ENCODE data around the gene CLASP1.
"Not testable (repeated sequence)": the region's sequence is repeated elsewhere in the genome, so short reads cannot be mapped to it uniquely, and the experiment has no call there.

CLASP1 gene

GRCh38 chr2:121695171-121695451 lies 45.8 kb upstream of the CLASP1 start:
- Histone ChIP-seq H3K27ac (ENCODE audit: low read length) (no peak overlapping the region), H4K20me1 (ENCODE audit: insufficient read depth, low read length) (no peaks in the 10 kb centered on the region), H3K27me3 (ENCODE audit: low read depth, low read length) (no peaks in the 10 kb centered on the region), H3K9ac (ENCODE audit: low read length) (no peak overlapping the region), H2AFZ (ENCODE audit: low read depth, low read length) (no peak overlapping the region), H3K9me3 (ENCODE audit: insufficient read depth, low read length) (no peaks in the 10 kb centered on the region), H3K4me3 (ENCODE audit: low read length) (no peak overlapping the region), H3K4me2 (ENCODE audit: low read length) (no peak overlapping the region), H3K4me1 (ENCODE audit: low read length) (peaks cover 11% of the 10 kb centered on the region), H3K79me2 (ENCODE audit: low read length) (no peaks in the 10 kb centered on the region), H3K36me3 (replicated peaks; ENCODE audit: low read depth, low read length) (no peaks in the 10 kb centered on the region)
- no peak for TF ChIP-seq CTCF (IDR thresholded peaks at IDR 0.05; ENCODE audit: low read depth, low read length)
- TF ChIP-seq EZH2phosphoT487 (IDR thresholded peaks at IDR 0.05; ENCODE audit: low read depth), result no peak

- no peak overlapping the region for H3K27ac ChIP-seq (ENCODE audit: low read length)
- H3K9me3 ChIP-seq (ENCODE audit: insufficient read depth, low read length), result no peaks in the 10 kb centered on the region
- H3K9ac ChIP-seq (ENCODE audit: low read length), result no peak overlapping the region
- H3K79me2 ChIP-seq (ENCODE audit: low read length), result no peaks in the 10 kb centered on the region
- peaks cover 6% of the 10 kb centered on the region for H3K4me1 ChIP-seq (ENCODE audit: low read length)
- H3K27me3 ChIP-seq (ENCODE audit: low read depth, low read length), result no peaks in the 10 kb centered on the region
- TF ChIP-seq EZH2phosphoT487 (IDR thresholded peaks at IDR 0.05; ENCODE audit: low read depth) (no peak), CTCF (IDR thresholded peaks at IDR 0.05; ENCODE audit: low read depth, low read length) (no peak)
- no peak overlapping the region for H3K4me3 ChIP-seq (ENCODE audit: low read length)
- no peak overlapping the region for H2AFZ ChIP-seq (ENCODE audit: low read depth, low read length)
- H4K20me1 ChIP-seq (ENCODE audit: insufficient read depth, low read length), result no peaks in the 10 kb centered on the region
- H3K4me2 ChIP-seq (ENCODE audit: low read length), result no peak overlapping the region
- no peaks in the 10 kb centered on the region for H3K36me3 ChIP-seq (replicated peaks; ENCODE audit: low read depth, low read length)
Observed at GRCh38 chr2:121694398-121695170, 45.3 kb upstream of the CLASP1 start.

- H3K27ac ChIP-seq (ENCODE audit: low read length); H3K79me2 ChIP-seq (ENCODE audit: low read length); H3K4me2 ChIP-seq (ENCODE audit: low read length); H3K27me3 ChIP-seq (ENCODE audit: low read depth, low read length); H3K36me3 ChIP-seq (replicated peaks; ENCODE audit: low read depth, low read length); H3K4me3 ChIP-seq (ENCODE audit: low read length); H4K20me1 ChIP-seq (ENCODE audit: insufficient read depth, low read length); H3K9me3 ChIP-seq (ENCODE audit: insufficient read depth, low read length); H3K9ac ChIP-seq (ENCODE audit: low read length); H2AFZ ChIP-seq (ENCODE audit: low read depth, low read length); H3K4me1 ChIP-seq (ENCODE audit: low read length): not testable (repeated sequence)
Observed at GRCh38 chr2:121690572-121690971, 41.3 kb upstream of the CLASP1 start.

GRCh38 chr2:121690095-121690494 lies 40.8 kb upstream of the CLASP1 start:
- H3K4me3 ChIP-seq (ENCODE audit: low read length), result no peak overlapping the region
- H2AFZ ChIP-seq (ENCODE audit: low read depth, low read length), result no peak overlapping the region
- H3K36me3 ChIP-seq (replicated peaks; ENCODE audit: low read depth, low read length), result no peaks in the 10 kb centered on the region
- no peaks in the 10 kb centered on the region for H3K79me2 ChIP-seq (ENCODE audit: low read length)
- H3K27me3 ChIP-seq (ENCODE audit: low read depth, low read length), result no peaks in the 10 kb centered on the region
- H3K9ac ChIP-seq (ENCODE audit: low read length), result no peak overlapping the region
- no peak overlapping the region for H3K27ac ChIP-seq (ENCODE audit: low read length)
- H4K20me1 ChIP-seq (ENCODE audit: insufficient read depth, low read length), result no peaks in the 10 kb centered on the region
- H3K4me2 ChIP-seq (ENCODE audit: low read length), result no peak overlapping the region
- no peaks in the 10 kb centered on the region for H3K9me3 ChIP-seq (ENCODE audit: insufficient read depth, low read length)
- TF ChIP-seq EZH2phosphoT487 (IDR thresholded peaks at IDR 0.05; ENCODE audit: low read depth), result no peak
- TF ChIP-seq CTCF (IDR thresholded peaks at IDR 0.05; ENCODE audit: low read depth, low read length), result no peak
- no peaks in the 10 kb centered on the region for H3K4me1 ChIP-seq (ENCODE audit: low read length)
